Gastroesophageal sphincter (tissue), 3 donors: ENCODE measurements around the gene OR7G2.

Experiments
- CTCF ChIP-seq, 4 experiments: fragments of 200-600 bp in 2 of 4; fragments of 450-650 bp in 2 of 4; sonication (generic) in 1 of 4; IDR thresholded peaks; one replicate each; pipeline ENCODE4 v1.5.1; 2017 to 2019; ENCODE audit warnings: antibody characterized with exemption in 4 of 4, mild to moderate bottlenecking in 2 of 4, moderate library complexity in 2 of 4
- EP300 ChIP-seq: sonication (generic); formaldehyde crosslinking; IDR thresholded peaks from one replicate; pipeline ENCODE4 v1.6.1; 2017; ENCODE audit warnings: antibody characterized with exemption, mild to moderate bottlenecking
- POLR2A ChIP-seq, 2 donors: fragments of 450-650 bp; IDR thresholded peaks; one replicate each; pipeline ENCODE4 v1.6.1; 2017; ENCODE audit warnings: antibody characterized with exemption in 2 of 2, mild to moderate bottlenecking in 2 of 2, moderate library complexity in 1 of 2
- POLR2AphosphoS5 ChIP-seq: sonication (generic); formaldehyde crosslinking; IDR thresholded peaks from one replicate; pipeline ENCODE4 v1.6.1; 2017; ENCODE audit warnings: antibody characterized with exemption

GRCh38 chr19:9065457-9066014 lies 41.7 kb downstream of the OR7G2 start:
- TF ChIP-seq EP300 (no peak), CTCF (IDR thresholded peaks at IDR 0.05) (no peak), POLR2A (IDR thresholded peaks at IDR 0.05) (no peak), POLR2AphosphoS5 (no peak)
